Mesodermal cell (in vitro differentiated cells): Measurements from ENCODE around the gene CHMP4B.

Experiments used
- H3K27ac ChIP-seq: 2 replicates; pipeline ENCODE4 v1.7.0; 2013; ENCODE audit warnings: mild to moderate bottlenecking, low read depth, low read length, moderate library complexity; ENCODE audit not compliant: severe bottlenecking
- H3K36me3 ChIP-seq: 2 replicates; pipeline ENCODE4 v1.7.1; 2013; ENCODE audit warnings: mild to moderate bottlenecking, low read length, moderate library complexity; ENCODE audit not compliant: control insufficient read depth, insufficient read depth
- H3K4me1 ChIP-seq: one replicate; pipeline ENCODE4 v1.7.1; 2013; ENCODE audit warnings: mild to moderate bottlenecking, low read length; ENCODE audit not compliant: insufficient read depth, control insufficient read depth, poor library complexity, severe bottlenecking
- H3K4me3 ChIP-seq: 2 replicates; pipeline ENCODE4 v1.7.0; 2013; ENCODE audit warnings: low read length, control low read depth, mild to moderate bottlenecking; ENCODE audit not compliant: insufficient read depth, poor library complexity, severe bottlenecking; ENCODE audit errors: extremely low read depth
- H3K9me3 ChIP-seq: 2 replicates; pipeline ENCODE4 v1.7.1; 2013; ENCODE audit warnings: mild to moderate bottlenecking, low read length, moderate library complexity; ENCODE audit not compliant: control insufficient read depth
- WGBS, 2 experiments: methylation state at CpG; one replicate each; pipeline ENCODE4 v1.1.5; 2013; ENCODE audit warnings: missing lambda C conversion rate in 2 of 2; ENCODE audit not compliant: insufficient coverage in 2 of 2; 5-methylcytosine and 5-hydroxymethylcytosine counted together

The CHMP4B gene

GRCh38 chr20:33875534-33876026 is 64.4 kb downstream of the CHMP4B start:
- 89 to 100% methylated on average over 4 of the region's 6 CpGs for WGBS, 2 experiments
- peaks cover 10% of the 10 kb centered on the region for H3K9me3 ChIP-seq
- no peak overlapping the region for H3K4me3 ChIP-seq
- no peaks in the 10 kb centered on the region for H3K36me3 ChIP-seq
- H3K4me1 ChIP-seq: no peaks in the 10 kb centered on the region
- H3K27ac ChIP-seq: no peak overlapping the region

- Histone ChIP-seq H3K36me3 (no peaks in the 10 kb centered on the region), H3K4me3 (no peak overlapping the region), H3K9me3 (peaks cover 10% of the 10 kb centered on the region), H3K4me1 (no peaks in the 10 kb centered on the region), H3K27ac (no peak overlapping the region)
- 92% methylated on average over 2 of the region's 2 CpGs; no CpG with 5 or more reads in 1 of the 2 experiments for WGBS, 2 experiments
Observed at GRCh38 chr20:33878583-33878982, 67.4 kb downstream of the CHMP4B start.

GRCh38 chr20:33880396-33880795 is 69.2 kb downstream of the CHMP4B start:
- WGBS, 2 experiments: 95% methylated on average over 3 of the region's 4 CpGs; no CpG with 5 or more reads in 1 of the 2 experiments
- Histone ChIP-seq H3K4me1 (no peaks in the 10 kb centered on the region), H3K27ac (no peak overlapping the region)

GRCh38 chr20:33881989-33882388 is 70.8 kb downstream of the CHMP4B start:
- no peaks in the 10 kb centered on the region for H3K4me1 ChIP-seq
- H3K27ac ChIP-seq: no peak overlapping the region
- peaks cover 10% of the 10 kb centered on the region for H3K9me3 ChIP-seq
- H3K36me3 ChIP-seq: no peaks in the 10 kb centered on the region
- H3K4me3 ChIP-seq: no peak overlapping the region
- 77 to 78% methylated on average over 3 to 6 of the region's 6 CpGs for WGBS, 2 experiments

More at GRCh38 chr20:33880396-33880795, 69.2 kb downstream of the CHMP4B start:
- peaks cover 10% of the 10 kb centered on the region for H3K9me3 ChIP-seq
- H3K4me3 ChIP-seq: no peak overlapping the region
- H3K36me3 ChIP-seq: no peaks in the 10 kb centered on the region

GRCh38 chr20:33882481-33882880 is 71.3 kb downstream of the CHMP4B start:
- no peak overlapping the region for H3K4me3 ChIP-seq
- H3K36me3 ChIP-seq: no peaks in the 10 kb centered on the region
- 81 to 86% methylated on average over 9 to 10 of the region's 10 CpGs for WGBS, 2 experiments
- no peaks in the 10 kb centered on the region for H3K4me1 ChIP-seq
- no peak overlapping the region for H3K27ac ChIP-seq
- peaks cover 10% of the 10 kb centered on the region for H3K9me3 ChIP-seq

- Histone ChIP-seq H3K27ac (no peak overlapping the region), H3K9me3 (peaks cover 10% of the 10 kb centered on the region), H3K4me3 (no peak overlapping the region), H3K4me1 (no peaks in the 10 kb centered on the region), H3K36me3 (no peaks in the 10 kb centered on the region)
- WGBS, 2 experiments: 97 to 100% methylated on average over 1 to 5 of the region's 6 CpGs
Observed at GRCh38 chr20:33883164-33883563, 72.0 kb downstream of the CHMP4B start.

GRCh38 chr20:33884633-33885032 is 73.5 kb downstream of the CHMP4B start:
- Histone ChIP-seq H3K9me3 (no peaks in the 10 kb centered on the region), H3K4me1 (no peaks in the 10 kb centered on the region), H3K27ac (no peak overlapping the region), H3K36me3 (no peaks in the 10 kb centered on the region), H3K4me3 (no peak overlapping the region)
- 83 to 89% methylated on average over 1 to 2 of the region's 2 CpGs for WGBS, 2 experiments

GRCh38 chr20:33889312-33889711 is 78.2 kb downstream of the CHMP4B start:
- Histone ChIP-seq H3K36me3 (no peaks in the 10 kb centered on the region), H3K27ac (no peak overlapping the region), H3K9me3 (no peaks in the 10 kb centered on the region), H3K4me3 (no peak overlapping the region), H3K4me1 (peaks cover 6% of the 10 kb centered on the region)

- Histone ChIP-seq H3K27ac (no peak overlapping the region), H3K9me3 (no peaks in the 10 kb centered on the region), H3K36me3 (no peaks in the 10 kb centered on the region), H3K4me1 (peaks cover 6% of the 10 kb centered on the region), H3K4me3 (no peak overlapping the region)
- no CpG with 5 or more reads among the region's 1 CpG for WGBS, 2 experiments
Observed at GRCh38 chr20:33890557-33890956, 79.4 kb downstream of the CHMP4B start.

- Histone ChIP-seq H3K4me1 (peaks cover 6% of the 10 kb centered on the region), H3K9me3 (no peaks in the 10 kb centered on the region), H3K27ac (no peak overlapping the region), H3K36me3 (no peaks in the 10 kb centered on the region), H3K4me3 (no peak overlapping the region)
- 94% methylated on average over 2 of the region's 4 CpGs; no CpG with 5 or more reads in 1 of the 2 experiments for WGBS, 2 experiments
Observed at GRCh38 chr20:33893314-33893713, 82.2 kb downstream of the CHMP4B start.

- Histone ChIP-seq H3K27ac (no peak overlapping the region), H3K4me1 (peaks cover 6% of the 10 kb centered on the region), H3K4me3 (no peak overlapping the region), H3K9me3 (no peaks in the 10 kb centered on the region), H3K36me3 (no peaks in the 10 kb centered on the region)
- 89 to 94% methylated on average over 1 to 2 of the region's 3 CpGs for WGBS, 2 experiments
Observed at GRCh38 chr20:33894798-33895197, 83.7 kb downstream of the CHMP4B start.
